Lung (tissue), 12 donors: Measurements from ENCODE around the gene ACP1. TPM values are rescaled to one million over a fixed set of nuclear protein-coding genes. Genes with fewer than 3 reads are reported as not detected.

ENCODE experiments used
- ATAC-seq: fragments of 200-7000 bp; cut with Tn5 transposase; one replicate; pipeline ENCODE4 v1.9.1; 2020; ENCODE audit warnings: moderate number of reproducible peaks; ENCODE audit not compliant: insufficient read depth, low FRiP score
- DNase-seq, 3 donors: peaks; one replicate each; pipeline ENCODE4 v3.0.0-alpha.2; 2013 to 2017
- H3K27ac ChIP-seq, 2 donors: one replicate each; pipeline ENCODE4 v1.5.1; 2013; ENCODE audit warnings: mild to moderate bottlenecking in 2 of 2, moderate library complexity in 2 of 2, control low read depth in 1 of 2, inconsistent platforms in 1 of 2, low read depth in 1 of 2, low read length in 1 of 2
- H3K27me3 ChIP-seq, 3 donors: one replicate each; pipeline ENCODE4 v1.5.1; 2013; ENCODE audit warnings: low read length in 2 of 3; ENCODE audit not compliant: control insufficient read depth in 3 of 3, insufficient read depth in 3 of 3
- H3K36me3 ChIP-seq, 4 donors: one replicate each; pipeline ENCODE4 v1.5.1; 2013; ENCODE audit warnings: low read length in 4 of 4, mild to moderate bottlenecking in 1 of 4, moderate library complexity in 1 of 4; ENCODE audit not compliant: control insufficient read depth in 4 of 4, insufficient read depth in 4 of 4
- H3K4me1 ChIP-seq, 5 donors: one replicate each; pipeline ENCODE4 v1.5.1; 2013; ENCODE audit warnings: low read length in 5 of 5, mild to moderate bottlenecking in 2 of 5, moderate library complexity in 1 of 5; ENCODE audit not compliant: control insufficient read depth in 5 of 5, insufficient read depth in 5 of 5
- H3K4me3 ChIP-seq: one replicate; pipeline ENCODE4 v1.5.1; 2013; ENCODE audit warnings: mild to moderate bottlenecking, control low read depth, moderate library complexity
- H3K9ac ChIP-seq, 2 donors: one replicate each; pipeline ENCODE4 v1.5.1; 2013; ENCODE audit warnings: low read length in 2 of 2, control low read depth in 1 of 2; ENCODE audit not compliant: insufficient read depth in 1 of 2
- H3K9me3 ChIP-seq, 4 donors: one replicate each; pipeline ENCODE4 v1.5.1; 2013; ENCODE audit warnings: low read length in 3 of 4, mild to moderate bottlenecking in 1 of 4, moderate library complexity in 1 of 4; ENCODE audit not compliant: control insufficient read depth in 4 of 4, insufficient read depth in 3 of 4
- CTCF ChIP-seq: IDR thresholded peaks from 2 replicates; pipeline ENCODE4 v1.5.1; 2012; ENCODE audit warnings: mild to moderate bottlenecking; ENCODE audit errors: control extremely low read depth, extremely low read depth
- WGBS, 2 donors: extraction: QIAGEN DNeasy Blood & Tissue Kit; methylation state at CpG; one replicate each; pipeline ENCODE4 v1.1.7; 2013; 5-methylcytosine and 5-hydroxymethylcytosine counted together
- polyA plus RNA-seq, 2 donors: library from polyadenylated mRNA; stranded (reverse); fragments of 200-250 nt; gene quantifications; one replicate each; pipeline ENCODE4 v1.2.1, GENCODE V29; 2013
- total RNA-seq, 2 donors: library from RNA; depleted of rRNA in 1 of 2; stranded (reverse); fragments of >200 nt in 1 of 2; gene quantifications; one replicate each; pipeline ENCODE4 v1.2.1, GENCODE V29; 2014 to 2021
- donor health status: control.
- donor health status: control.
- donor health status: Bipolar disorder and iron deficiency.
- donor health status: healthy.
- donor health status: DM: yes; HTN: yes; CAD: no.

ACP1 gene
- total and polyA plus RNA-seq, 4 donors = 66.0 to 136 (median 75.0) TPM

DNA sequence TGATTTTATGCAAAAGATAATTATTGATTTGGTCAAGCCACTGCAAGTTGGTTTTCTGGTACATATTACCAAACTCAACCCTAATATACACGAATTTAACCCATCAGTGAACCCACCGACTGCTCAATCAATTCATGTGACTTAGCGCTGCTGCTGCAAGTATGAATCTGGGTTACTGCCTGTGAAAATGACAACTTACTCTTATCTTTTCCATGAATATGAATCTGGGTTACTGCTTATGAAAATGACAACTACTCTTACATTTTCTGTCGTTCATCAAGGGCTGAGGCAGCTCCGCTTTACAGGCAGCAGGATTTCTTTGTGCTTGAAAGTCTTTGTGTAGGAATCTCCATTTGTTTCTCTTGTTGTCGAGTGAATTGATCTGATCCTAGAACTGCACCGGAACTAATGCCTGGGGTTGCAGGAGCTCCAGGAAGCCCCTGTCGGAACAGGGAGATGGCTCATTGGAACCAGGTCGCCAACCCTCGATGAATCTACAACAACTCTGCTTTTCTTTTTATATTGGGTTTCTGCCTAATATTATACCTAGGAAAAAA is 45.3 kb downstream of the ACP1 start:
- Histone ChIP-seq H3K9ac (no peak overlapping the region), H3K36me3 (no peaks in the 10 kb centered on the region), H3K9me3 (no peaks in the 10 kb centered on the region), H3K4me1 (peaks cover 0 to 6% (median 0%) of the 10 kb centered on the region in 5 donors), H3K27ac (no peak overlapping the region), H3K27me3 (no peaks in the 10 kb centered on the region), H3K4me3 (no peak overlapping the region)
- no peak for TF ChIP-seq CTCF
- DNase-seq (no peak), ATAC-seq (no peak)
- WGBS, 2 donors = 75 to 81% methylated on average over 10 of the region's 10 CpGs

GRCh38 chr2:310994-311393 is 46.2 kb downstream of the ACP1 start:
- no peaks in the 10 kb centered on the region for H3K36me3 ChIP-seq
- H3K4me3 ChIP-seq = no peak overlapping the region
- H3K4me1 ChIP-seq = peaks cover 0 to 6% (median 0%) of the 10 kb centered on the region in 5 donors
- no peak overlapping the region for H3K9ac ChIP-seq
- no peak for ATAC-seq
- no peaks in the 10 kb centered on the region for H3K9me3 ChIP-seq
- TF ChIP-seq CTCF = no peak
- WGBS, 2 donors = 85 to 86% methylated on average over 5 of the region's 5 CpGs
- no peaks in the 10 kb centered on the region for H3K27me3 ChIP-seq
- H3K27ac ChIP-seq = no peak overlapping the region
- no peak for DNase-seq

GRCh38 chr2:313991-314390 is 49.2 kb downstream of the ACP1 start:
- peak in 2 of 3 donors; percentile 20 to 32 for DNase-seq
- Histone ChIP-seq H3K27me3 (no peaks in the 10 kb centered on the region), H3K27ac (no peak overlapping the region), H3K9ac (no peak overlapping the region), H3K9me3 (peaks cover 0 to 2% (median 0%) of the 10 kb centered on the region in 4 donors), H3K36me3 (no peaks in the 10 kb centered on the region), H3K4me1 (peaks cover 0 to 6% (median 0%) of the 10 kb centered on the region in 5 donors), H3K4me3 (no peak overlapping the region)
- no peak for TF ChIP-seq CTCF
- 72 to 85% methylated on average over 14 of the region's 14 CpGs for WGBS, 2 donors
- no peak for ATAC-seq
